HUES64 (cell line): ENCODE results near the gene CCDC149.
A peak's percentile ranks its signal among the peaks of the same experiment; 100 is the strongest.

Source experiments
- H3K27ac ChIP-seq: 2 replicates; pipeline ENCODE4 v1.7.0; 2013; ENCODE audit warnings: low read depth, low read length, inconsistent platforms
- H3K27me3 ChIP-seq: 2 replicates; pipeline ENCODE4 v1.6.1; 2013; ENCODE audit warnings: mild to moderate bottlenecking, low read length; ENCODE audit not compliant: insufficient read depth
- H3K36me3 ChIP-seq: 2 replicates; pipeline ENCODE4 v1.6.1; 2013; ENCODE audit warnings: mild to moderate bottlenecking, low read length; ENCODE audit not compliant: insufficient read depth
- H3K4me1 ChIP-seq: 2 replicates; pipeline ENCODE4 v1.6.1; 2013; ENCODE audit warnings: mild to moderate bottlenecking, low read length, moderate library complexity; ENCODE audit not compliant: insufficient read depth
- H3K4me3 ChIP-seq: 2 replicates; pipeline ENCODE4 v1.5.1; 2013; ENCODE audit warnings: mild to moderate bottlenecking, low read length, moderate library complexity
- H3K9ac ChIP-seq: 2 replicates; pipeline ENCODE4 v1.6.1; 2013; ENCODE audit warnings: mild to moderate bottlenecking, low read depth, low read length
- H3K9me3 ChIP-seq: 2 replicates; pipeline ENCODE4 v1.6.1; 2013; ENCODE audit warnings: low read depth, low read length; ENCODE audit not compliant: insufficient read depth
- WGBS: fragments of 150-250, 120-280 bp; methylation state at CpG from one replicate; pipeline ENCODE4 v1.1.7; 2013; ENCODE audit warnings: missing lambda C conversion rate; 5-methylcytosine and 5-hydroxymethylcytosine counted together

CCDC149 gene

GRCh38 chr4:24878636-24879016 is 34.2 kb downstream of the CCDC149 start:
- no peak overlapping the region for H3K27ac ChIP-seq
- H3K4me3 ChIP-seq: no peak overlapping the region
- no peak overlapping the region for H3K9ac ChIP-seq
- peaks cover 14% of the 10 kb centered on the region for H3K4me1 ChIP-seq
- H3K36me3 ChIP-seq: no peaks in the 10 kb centered on the region
- H3K9me3 ChIP-seq: no peaks in the 10 kb centered on the region
- no peaks in the 10 kb centered on the region for H3K27me3 ChIP-seq
- 79% methylated on average over 8 of the region's 8 CpGs for WGBS

GRCh38 chr4:24877868-24878635 is 34.8 kb downstream of the CCDC149 start:
- 95% methylated on average over 9 of the region's 9 CpGs for WGBS
- Histone ChIP-seq H3K4me1 (peaks cover 11% of the 10 kb centered on the region), H3K9ac (no peak overlapping the region), H3K4me3 (no peak overlapping the region), H3K36me3 (no peaks in the 10 kb centered on the region), H3K27ac (no peak overlapping the region), H3K9me3 (no peaks in the 10 kb centered on the region), H3K27me3 (no peaks in the 10 kb centered on the region)

GRCh38 chr4:24876431-24876830 is 36.4 kb downstream of the CCDC149 start:
- H3K36me3 ChIP-seq: no peaks in the 10 kb centered on the region
- H3K4me1 ChIP-seq: peaks cover 4% of the 10 kb centered on the region; the same call in 1 of the 2 replicates
- no peak overlapping the region for H3K9ac ChIP-seq
- no peaks in the 10 kb centered on the region for H3K9me3 ChIP-seq
- WGBS: 93% methylated on average over 6 of the region's 6 CpGs
- H3K27ac ChIP-seq: no peak overlapping the region
- no peak overlapping the region for H3K4me3 ChIP-seq
- no peaks in the 10 kb centered on the region for H3K27me3 ChIP-seq

DNA sequence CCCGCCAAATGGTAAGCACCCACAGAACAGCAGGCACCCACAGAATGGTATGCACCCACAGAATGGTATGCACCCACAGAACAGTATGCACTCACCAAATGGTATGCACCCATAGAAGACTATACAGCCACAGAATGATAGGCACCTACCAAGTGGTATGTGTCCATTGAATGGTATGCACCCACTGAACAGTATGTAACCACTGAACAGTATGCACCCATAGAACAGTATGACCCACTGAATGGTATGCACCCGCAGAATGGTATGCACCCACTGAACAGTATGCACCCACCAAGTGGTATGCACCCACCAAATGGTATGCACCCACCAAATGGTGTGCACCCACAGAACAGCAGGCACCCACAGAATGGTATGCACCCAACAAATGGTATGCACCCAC is 40.1 kb downstream of the CCDC149 start:
- no peak overlapping the region for H3K9ac ChIP-seq
- WGBS: 97% methylated on average over 2 of the region's 2 CpGs
- no peaks in the 10 kb centered on the region for H3K27me3 ChIP-seq
- no peaks in the 10 kb centered on the region for H3K9me3 ChIP-seq
- H3K4me3 ChIP-seq: no peak overlapping the region
- peaks cover 12% of the 10 kb centered on the region for H3K4me1 ChIP-seq
- no peak overlapping the region for H3K27ac ChIP-seq
- no peaks in the 10 kb centered on the region for H3K36me3 ChIP-seq

- Histone ChIP-seq H3K9ac (no peak overlapping the region), H3K4me1 (peaks cover 20% of the 10 kb centered on the region), H3K27ac (no peak overlapping the region), H3K36me3 (no peaks in the 10 kb centered on the region), H3K4me3 (no peak overlapping the region), H3K27me3 (no peaks in the 10 kb centered on the region), H3K9me3 (no peaks in the 10 kb centered on the region)
- 90% methylated on average over 3 of the region's 3 CpGs for WGBS
Measured at GRCh38 chr4:24871210-24871609, 41.6 kb downstream of the CCDC149 start.

DNA sequence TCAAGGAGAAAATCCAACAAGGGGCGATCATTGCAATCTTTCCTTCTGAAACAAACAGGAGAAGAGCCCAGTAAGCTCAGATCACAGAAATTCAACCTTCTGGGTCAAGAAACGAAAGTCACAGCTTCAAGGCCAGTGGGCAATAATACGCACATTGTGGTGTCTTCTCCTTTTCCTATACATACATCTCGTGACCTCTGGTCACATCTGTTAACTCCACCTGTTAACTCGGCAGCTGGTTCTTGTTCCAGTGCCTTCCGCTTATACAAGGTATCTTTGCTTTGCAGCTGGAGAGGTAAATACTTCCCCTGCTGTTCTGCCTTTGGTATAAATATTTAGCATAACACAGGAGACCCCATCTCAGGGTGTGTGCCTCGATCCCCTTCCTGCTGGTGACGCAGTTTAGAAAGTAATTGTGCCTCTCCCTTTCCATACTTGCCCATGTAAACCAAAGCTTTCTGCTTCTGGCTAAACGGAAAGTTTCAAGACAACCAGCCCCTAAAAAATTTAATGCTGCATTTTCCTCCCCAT is 45.0 kb downstream of the CCDC149 start:
- Histone ChIP-seq H3K4me3 (no peak overlapping the region), H3K9ac (no peak overlapping the region), H3K9me3 (peaks cover 23% of the 10 kb centered on the region), H3K36me3 (no peaks in the 10 kb centered on the region), H3K27me3 (no peaks in the 10 kb centered on the region), H3K4me1 (peaks cover 20% of the 10 kb centered on the region), H3K27ac (peak overlapping the region; percentile 11; the same call in 1 of the 2 replicates)
- WGBS: 62% methylated on average over 9 of the region's 9 CpGs

DNA sequence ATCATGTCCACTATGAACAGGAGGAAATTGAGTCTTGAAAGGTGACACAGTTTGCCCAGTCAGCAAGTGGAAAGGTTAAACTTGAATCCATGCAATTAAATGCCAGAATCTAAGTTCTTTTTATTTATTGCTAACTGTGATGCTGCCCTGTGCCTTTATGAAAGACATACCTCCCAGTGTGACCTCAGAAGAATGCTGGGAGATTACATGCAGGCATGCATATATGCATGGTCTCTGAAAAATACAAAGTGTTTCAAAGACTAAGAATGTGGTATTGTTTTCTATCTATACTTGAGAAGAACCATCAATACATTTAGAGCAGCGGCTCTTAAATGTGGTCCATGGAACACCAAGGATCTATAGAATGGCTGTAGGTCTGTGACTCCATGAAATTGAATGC is 45.6 kb downstream of the CCDC149 start:
- no peak overlapping the region for H3K4me3 ChIP-seq
- 100% methylated on average over 1 of the region's 1 CpG for WGBS
- H3K27ac ChIP-seq: peak overlapping the region; percentile 11; the same call in 1 of the 2 replicates
- H3K27me3 ChIP-seq: no peaks in the 10 kb centered on the region
- H3K4me1 ChIP-seq: peaks cover 20% of the 10 kb centered on the region
- H3K9me3 ChIP-seq: peaks cover 23% of the 10 kb centered on the region
- H3K9ac ChIP-seq: no peak overlapping the region
- H3K36me3 ChIP-seq: no peaks in the 10 kb centered on the region

- 96% methylated on average over 4 of the region's 4 CpGs for WGBS
- Histone ChIP-seq H3K9ac (no peak overlapping the region), H3K9me3 (peaks cover 28% of the 10 kb centered on the region), H3K36me3 (no peaks in the 10 kb centered on the region), H3K27ac (no peak overlapping the region), H3K4me1 (peaks cover 20% of the 10 kb centered on the region), H3K27me3 (no peaks in the 10 kb centered on the region), H3K4me3 (no peak overlapping the region)
Measured at GRCh38 chr4:24865401-24865800, 47.4 kb downstream of the CCDC149 start.

GRCh38 chr4:24863799-24864198 is 49.0 kb downstream of the CCDC149 start:
- H3K4me1 ChIP-seq: peaks cover 18% of the 10 kb centered on the region
- no peaks in the 10 kb centered on the region for H3K27me3 ChIP-seq
- no peaks in the 10 kb centered on the region for H3K36me3 ChIP-seq
- peaks cover 28% of the 10 kb centered on the region for H3K9me3 ChIP-seq
- H3K9ac ChIP-seq: no peak overlapping the region
- H3K4me3 ChIP-seq: no peak overlapping the region
- H3K27ac ChIP-seq: no peak overlapping the region
- WGBS: 93% methylated on average over 5 of the region's 8 CpGs

- Histone ChIP-seq H3K4me3 (no peak overlapping the region), H3K27ac (no peak overlapping the region), H3K27me3 (no peaks in the 10 kb centered on the region), H3K9me3 (peaks cover 28% of the 10 kb centered on the region), H3K4me1 (peaks cover 5% of the 10 kb centered on the region), H3K36me3 (no peaks in the 10 kb centered on the region), H3K9ac (no peak overlapping the region)
- WGBS: 93% methylated on average over 8 of the region's 8 CpGs
Measured at GRCh38 chr4:24862073-24862751, 50.6 kb downstream of the CCDC149 start.

- no peak overlapping the region for H3K27ac ChIP-seq
Measured at GRCh38 chr4:24858550-24858949, 54.3 kb downstream of the CCDC149 start.

More at GRCh38 chr4:24858550-24858949, 54.3 kb downstream of the CCDC149 start:
- Histone ChIP-seq H3K4me1 (peaks cover 3% of the 10 kb centered on the region; the same call in 1 of the 2 replicates), H3K27me3 (no peaks in the 10 kb centered on the region), H3K9ac (no peak overlapping the region), H3K4me3 (no peak overlapping the region), H3K9me3 (peaks cover 11% of the 10 kb centered on the region), H3K36me3 (no peaks in the 10 kb centered on the region)
- WGBS: 85% methylated on average over 4 of the region's 4 CpGs
